Measurements from ENCODE around the gene ALKBH4. TPM values are rescaled to one million over a fixed set of nuclear protein-coding genes. Genes with fewer than 3 reads are reported as not detected.

ALKBH4 gene
- polyA plus RNA-seq, 1 donor (not counting 4 experiments of a cell fraction or from before 2014, with no cell fraction given): 3.1 TPM

GRCh38 chr7:102433219-102434038, 31.2 kb downstream of the ALKBH4 start, which contains the start of gene ORAI2:
Gene ORAI2 (plus strand): TSS chr7:102433575. CDS start chr7:102438957, 5,382 bp downstream.
- no peak for FAIRE-seq

GRCh38 chr7:102432442-102433218, 32.0 kb downstream of the ALKBH4 start:
- Histone ChIP-seq H3K4me3 (ENCODE audit: control insufficient read depth in 2 of 3, extremely low read depth in 1 of 3, insufficient read depth in 2 of 3, low read depth in 1 of 3, low read length in 3 of 3) (peak overlapping the region; percentile 38 to 54 (median 51)), H3K9me1 (ENCODE audit: control insufficient read depth, extremely low read depth, insufficient read depth, low read length) (no peaks in the 10 kb centered on the region), H3K79me2 (ENCODE audit: control insufficient read depth, insufficient read depth, low read length) (no peaks in the 10 kb centered on the region), H3K9ac (ENCODE audit: control insufficient read depth, extremely low read depth, insufficient read depth, low read length) (peak overlapping the region; percentile 58), H2AFZ (ENCODE audit: control insufficient read depth, low read length) (peak overlapping the region; percentile 26), H3K27me3 (ENCODE audit: control insufficient read depth, extremely low read depth, insufficient read depth, low read length) (peaks cover 3% of the 10 kb centered on the region), H3K36me3 (ENCODE audit: control insufficient read depth in 2 of 2, extremely low read depth in 1 of 2, insufficient read depth in 2 of 2, low read length in 2 of 2) (no peaks in the 10 kb centered on the region), H3K4me1 (ENCODE audit: control insufficient read depth, extremely low read depth, insufficient read depth, low read length) (peaks cover 13% of the 10 kb centered on the region), H4K20me1 (ENCODE audit: control insufficient read depth, extremely low read depth, insufficient read depth, low read length) (no peaks in the 10 kb centered on the region), H3K27ac (ENCODE audit: control insufficient read depth, insufficient read depth, low read length) (no peak overlapping the region), H3K4me2 (ENCODE audit: control insufficient read depth, extremely low read depth, insufficient read depth, low read depth, low read length) (peak overlapping the region; percentile 81), H3K9me3 (ENCODE audit: control insufficient read depth, low read depth, low read length) (no peaks in the 10 kb centered on the region)
- TF ChIP-seq CTCF (optimal IDR thresholded peaks at IDR 0.05 in 1 of 3, IDR thresholded peaks at IDR 0.05 in 1 of 3, conservative IDR thresholded peaks at IDR 0.05 in 1 of 3; ENCODE audit: extremely low read depth in 1 of 3, insufficient read depth in 2 of 3, low read length in 3 of 3) (no peak), EZH2 (IDR thresholded peaks at IDR 0.05; ENCODE audit: low read length) (no peak)
- DNase-seq (ENCODE audit: low read depth, low spot score): no peak
- dilution Hi-C loops (cut with MboI; ENCODE audit: extremely low pct_ligation_motif_present, low sequenced_read_pairs): no loop called here
- no peak for FAIRE-seq

More at GRCh38 chr7:102433219-102434038, 31.2 kb downstream of the ALKBH4 start, which contains the start of gene ORAI2:
- H3K9me3 ChIP-seq (ENCODE audit: control insufficient read depth, low read depth, low read length): no peaks in the 10 kb centered on the region
- H3K9ac ChIP-seq (ENCODE audit: control insufficient read depth, extremely low read depth, insufficient read depth, low read length): peak within 1 kb of the TSS; percentile 61
- DNase-seq (ENCODE audit: low read depth, low spot score): no peak
- peak within 1 kb of the TSS; percentile 42 for H2AFZ ChIP-seq (ENCODE audit: control insufficient read depth, low read length)
- TF ChIP-seq EZH2 (IDR thresholded peaks at IDR 0.05; ENCODE audit: low read length): no peak
- no peak for TF ChIP-seq CTCF (optimal IDR thresholded peaks at IDR 0.05 in 1 of 3, IDR thresholded peaks at IDR 0.05 in 1 of 3, conservative IDR thresholded peaks at IDR 0.05 in 1 of 3; ENCODE audit: extremely low read depth in 1 of 3, insufficient read depth in 2 of 3, low read length in 3 of 3)
- H3K9me1 ChIP-seq (ENCODE audit: control insufficient read depth, extremely low read depth, insufficient read depth, low read length): no peaks in the 10 kb centered on the region
- H3K27ac ChIP-seq (ENCODE audit: control insufficient read depth, insufficient read depth, low read length): no peak within 1 kb of the TSS
- H4K20me1 ChIP-seq (ENCODE audit: control insufficient read depth, extremely low read depth, insufficient read depth, low read length): no peaks in the 10 kb centered on the region
- no peaks in the 10 kb centered on the region for H3K79me2 ChIP-seq (ENCODE audit: control insufficient read depth, insufficient read depth, low read length)
- dilution Hi-C loops (cut with MboI; ENCODE audit: extremely low pct_ligation_motif_present, low sequenced_read_pairs): no loop called here
- peak within 1 kb of the TSS; percentile 54 to 69 (median 61) for H3K4me3 ChIP-seq (ENCODE audit: control insufficient read depth in 2 of 3, extremely low read depth in 1 of 3, insufficient read depth in 2 of 3, low read depth in 1 of 3, low read length in 3 of 3)
- H3K4me2 ChIP-seq (ENCODE audit: control insufficient read depth, extremely low read depth, insufficient read depth, low read depth, low read length): peak within 1 kb of the TSS; percentile 81
- peaks cover 13% of the 10 kb centered on the region for H3K4me1 ChIP-seq (ENCODE audit: control insufficient read depth, extremely low read depth, insufficient read depth, low read length)
- H3K36me3 ChIP-seq (ENCODE audit: control insufficient read depth in 2 of 2, extremely low read depth in 1 of 2, insufficient read depth in 2 of 2, low read length in 2 of 2): no peaks in the 10 kb centered on the region
- peaks cover 3% of the 10 kb centered on the region for H3K27me3 ChIP-seq (ENCODE audit: control insufficient read depth, extremely low read depth, insufficient read depth, low read length)
